ENCODE data around the gene SAMHD1.

- TF ChIP-seq CTCF (IDR thresholded peaks at IDR 0.05; ENCODE audit: borderline replicate concordance, extremely low read depth, low read length, poor library complexity, severe bottlenecking): no peak
- peak; percentile 93 for TF ChIP-seq EZH2 (IDR thresholded peaks at IDR 0.05; ENCODE audit: borderline replicate concordance, low read depth, low read length, severe bottlenecking)
Measured at GRCh38 chr20:36951198-36951978, at the start of gene SAMHD1.

Measured in DND-41 (cell line).